BLaER1 (cell line): Measurements from ENCODE around the gene C16orf92.
"Not testable (repeated sequence)": the region's sequence is repeated elsewhere in the genome, so short reads cannot be mapped to it uniquely, and the experiment has no call there.

ENCODE experiments used
- H3K27ac ChIP-seq: shearing (Covaris generic); formaldehyde crosslinking; 2 replicates; pipeline ENCODE4 v1.8.1; 2022
- H3K27me3 ChIP-seq: shearing (Covaris generic); formaldehyde crosslinking; 2 replicates; pipeline ENCODE4 v1.8.1; 2022
- H3K36me3 ChIP-seq: shearing (Covaris generic); formaldehyde crosslinking; 2 replicates; pipeline ENCODE4 v1.8.1; 2022
- H3K4me1 ChIP-seq: shearing (Covaris generic); formaldehyde crosslinking; 2 replicates; pipeline ENCODE4 v1.8.1; 2022
- H3K4me2 ChIP-seq: shearing (Covaris generic); formaldehyde crosslinking; 2 replicates; pipeline ENCODE4 v1.8.1; 2022
- H3K4me3 ChIP-seq: shearing (Covaris generic); formaldehyde crosslinking; 2 replicates; pipeline ENCODE4 v1.8.1; 2022
- H3K9ac ChIP-seq: shearing (Covaris generic); formaldehyde crosslinking; 2 replicates; pipeline ENCODE4 v1.8.1; 2022
- H3K9me3 ChIP-seq: shearing (Covaris generic); formaldehyde crosslinking; 2 replicates; pipeline ENCODE4 v1.8.1; 2022
- H4K20me1 ChIP-seq: shearing (Covaris generic); formaldehyde crosslinking; 2 replicates; pipeline ENCODE4 v1.8.1; 2022
- Cebpa-rat ChIP-seq: shearing (Covaris generic); IDR thresholded peaks from 2 replicates; pipeline ENCODE4 v1.8.1; 2022

The C16orf92 gene

DNA sequence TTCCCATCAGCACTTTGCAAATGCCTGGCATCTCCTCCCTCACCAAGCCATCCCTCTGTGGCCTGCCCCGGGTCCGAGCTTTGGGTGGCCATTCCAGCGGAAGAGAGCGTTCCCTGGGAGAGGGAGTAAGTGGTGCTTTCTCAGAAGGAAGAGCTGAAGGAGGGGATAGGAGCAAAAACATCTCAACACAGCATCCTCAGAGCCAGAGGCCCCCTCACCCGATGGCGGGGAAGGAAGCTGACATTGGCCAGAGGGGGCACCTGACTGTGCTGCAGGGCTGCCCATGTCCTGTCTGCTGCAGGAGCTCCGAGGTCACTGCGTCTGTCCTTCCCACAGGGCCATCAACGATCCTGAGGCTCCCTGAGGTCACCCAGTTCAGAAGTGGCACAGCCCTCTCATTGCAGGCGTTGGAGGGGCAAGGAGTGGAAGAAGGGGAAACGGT, 8.5 kb downstream of the C16orf92 start:
- Histone ChIP-seq H3K4me1 (peaks cover 26% of the 10 kb centered on the region), H3K4me2 (peak overlapping the region; percentile 55), H3K4me3 (no peak overlapping the region)

DNA sequence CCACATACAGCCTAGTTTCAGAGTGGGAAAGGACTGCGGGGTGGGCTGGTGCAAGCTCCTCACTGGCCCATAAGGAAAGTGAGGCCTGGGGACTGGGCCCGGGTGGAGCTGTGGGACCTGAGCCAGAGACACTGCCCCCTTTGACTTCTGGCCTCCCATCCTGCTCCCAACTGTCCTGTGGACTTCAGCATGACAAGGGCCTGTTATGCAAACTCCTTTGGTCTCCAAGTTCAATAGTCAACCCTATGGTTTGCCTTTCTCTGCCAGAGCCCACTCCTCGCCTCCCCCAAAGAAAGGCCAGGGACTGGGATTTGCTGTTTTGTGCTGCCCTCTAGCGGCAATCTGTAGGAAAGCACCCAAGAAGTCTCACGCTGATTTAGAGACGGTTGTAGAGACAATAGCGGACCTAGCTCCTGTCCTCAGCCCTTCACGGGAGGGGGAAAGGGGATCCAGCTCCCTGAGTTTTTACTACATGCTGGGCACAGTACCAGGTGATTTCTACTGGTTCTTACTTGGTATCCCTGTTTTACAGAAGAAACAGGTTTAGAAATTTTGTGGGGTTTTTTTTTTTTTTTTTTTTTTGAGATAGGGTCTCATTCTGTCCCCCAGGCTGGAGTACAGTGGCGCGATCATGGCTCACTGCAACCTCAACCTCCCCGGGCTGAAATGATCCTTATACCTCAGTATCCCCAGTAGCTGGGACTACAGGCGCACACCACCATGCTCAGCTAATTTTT, 9.3 kb downstream of the C16orf92 start:
- Histone ChIP-seq H3K4me2 (peak overlapping the region; percentile 55), H3K27me3 (peaks cover 49% of the 10 kb centered on the region), H3K4me1 (peaks cover 26% of the 10 kb centered on the region), H3K4me3 (no peak overlapping the region), H4K20me1 (peaks cover 22% of the 10 kb centered on the region; the same call in 1 of the 2 replicates), H3K36me3 (no peaks in the 10 kb centered on the region), H3K27ac (no peak overlapping the region), H3K9me3 (no peaks in the 10 kb centered on the region), H3K9ac (no peak overlapping the region)
- TF ChIP-seq Cebpa-rat, result no peak

More for the DNA sequence above, 8.5 kb downstream of the C16orf92 start:
- peaks cover 56% of the 10 kb centered on the region for H3K27me3 ChIP-seq
- H3K9ac ChIP-seq, result no peak overlapping the region
- peaks cover 22% of the 10 kb centered on the region; the same call in 1 of the 2 replicates for H4K20me1 ChIP-seq
- no peaks in the 10 kb centered on the region for H3K36me3 ChIP-seq
- no peak for TF ChIP-seq Cebpa-rat
- no peak overlapping the region for H3K27ac ChIP-seq
- no peaks in the 10 kb centered on the region for H3K9me3 ChIP-seq

DNA sequence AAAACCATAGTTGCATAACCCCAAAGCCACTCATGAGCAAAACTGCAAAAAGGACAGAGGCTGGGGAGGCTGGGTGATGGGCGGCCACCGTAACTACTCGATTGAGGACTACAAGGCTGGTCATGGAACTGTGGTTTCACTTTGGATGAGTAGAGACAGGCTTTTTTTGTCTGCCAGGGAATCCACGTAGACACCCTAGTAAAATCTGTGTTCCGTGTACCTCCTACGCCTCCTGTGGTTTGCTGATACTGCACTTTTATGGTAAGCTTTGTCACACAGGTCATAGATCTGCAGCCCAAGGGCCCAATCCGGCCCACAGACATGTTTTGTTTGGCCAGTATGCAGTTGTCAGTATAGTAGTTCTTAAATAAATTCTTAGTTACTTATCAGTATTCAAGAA, 10.3 kb downstream of the C16orf92 start:
- Histone ChIP-seq H3K4me1 (peaks cover 26% of the 10 kb centered on the region), H3K4me2 (peak overlapping the region; percentile 55), H3K9me3 (no peaks in the 10 kb centered on the region), H3K9ac (no peak overlapping the region), H3K27ac (no peak overlapping the region), H3K36me3 (no peaks in the 10 kb centered on the region), H3K27me3 (peaks cover 38% of the 10 kb centered on the region), H4K20me1 (peaks cover 16% of the 10 kb centered on the region; the same call in 1 of the 2 replicates), H3K4me3 (no peak overlapping the region)
- no peak for TF ChIP-seq Cebpa-rat

DNA sequence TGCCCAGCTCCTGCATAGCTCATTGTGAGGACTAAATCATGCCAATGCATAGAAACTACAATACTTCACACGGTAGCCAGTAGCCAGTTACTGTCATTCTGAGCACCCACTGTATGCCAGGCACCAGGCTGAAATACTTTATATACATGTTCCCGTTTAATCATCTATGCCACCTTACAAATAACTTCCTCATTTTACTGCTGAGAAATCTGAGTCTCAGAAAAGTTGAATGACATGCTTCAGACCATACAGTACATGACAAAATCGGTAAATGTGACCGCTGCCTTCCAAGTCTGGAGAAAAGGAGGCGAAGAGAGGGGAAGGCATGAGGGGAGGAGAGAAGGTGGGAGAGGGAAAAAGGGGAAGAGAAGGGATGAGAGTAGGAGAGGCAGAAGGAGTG, 17.2 kb downstream of the C16orf92 start:
- H3K9me3 ChIP-seq, result no peaks in the 10 kb centered on the region
- no peaks in the 10 kb centered on the region for H3K27me3 ChIP-seq
- H4K20me1 ChIP-seq, result no peaks in the 10 kb centered on the region
- no peaks in the 10 kb centered on the region for H3K4me1 ChIP-seq
- no peak overlapping the region for H3K4me3 ChIP-seq
- no peak for TF ChIP-seq Cebpa-rat
- H3K9ac ChIP-seq, result no peak overlapping the region
- no peak overlapping the region for H3K27ac ChIP-seq
- H3K36me3 ChIP-seq, result no peaks in the 10 kb centered on the region
- no peak overlapping the region for H3K4me2 ChIP-seq

DNA sequence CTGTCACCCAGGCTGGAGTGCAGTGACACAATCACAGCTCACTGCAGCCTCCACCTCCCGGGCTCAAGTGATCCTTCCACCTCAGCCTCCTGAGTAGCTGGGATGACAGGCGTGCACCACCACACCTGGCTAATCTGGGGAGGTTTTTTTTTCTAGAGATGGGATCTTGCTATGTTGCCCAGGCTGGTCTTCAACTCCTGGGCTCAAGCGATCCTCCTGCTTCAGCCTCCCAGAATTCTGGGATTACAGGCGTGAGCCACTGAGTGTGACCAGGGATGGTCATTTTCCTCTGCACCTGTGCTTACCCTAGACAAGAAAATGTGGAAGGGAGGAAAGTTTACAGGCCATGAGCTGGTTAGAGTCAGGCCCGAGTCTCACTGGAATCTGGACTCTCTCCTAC, 17.7 kb downstream of the C16orf92 start:
- not testable (repeated sequence) for H3K4me2 ChIP-seq, H3K9me3 ChIP-seq, H3K9ac ChIP-seq, H3K27ac ChIP-seq, H4K20me1 ChIP-seq, H3K4me1 ChIP-seq, H3K36me3 ChIP-seq, H3K27me3 ChIP-seq, H3K4me3 ChIP-seq

DNA sequence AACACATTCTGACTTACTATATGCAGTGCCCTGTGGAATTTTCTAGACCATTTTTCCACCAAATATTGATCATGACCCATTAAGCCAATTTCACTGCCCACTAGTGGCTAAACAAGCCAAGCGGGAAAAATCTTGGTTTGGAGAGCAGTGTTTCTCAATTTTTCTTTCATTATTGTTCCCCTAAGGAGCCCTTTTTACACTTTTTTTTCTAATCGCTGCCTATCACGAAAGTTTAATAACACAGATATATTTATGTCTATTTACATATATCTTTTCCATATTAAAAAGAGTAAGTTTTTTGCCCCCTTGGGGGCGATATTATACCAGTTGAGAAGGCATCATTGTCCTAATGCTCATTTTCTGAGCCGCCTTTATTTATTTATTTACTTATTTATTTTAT, 18.8 kb downstream of the C16orf92 start:
- no peak overlapping the region for H3K27ac ChIP-seq
- no peaks in the 10 kb centered on the region for H3K4me1 ChIP-seq
- H4K20me1 ChIP-seq, result no peaks in the 10 kb centered on the region
- H3K27me3 ChIP-seq, result no peaks in the 10 kb centered on the region
- H3K4me3 ChIP-seq, result no peak overlapping the region
- H3K4me2 ChIP-seq, result no peak overlapping the region
- H3K9ac ChIP-seq, result no peak overlapping the region
- no peaks in the 10 kb centered on the region for H3K9me3 ChIP-seq
- H3K36me3 ChIP-seq, result no peaks in the 10 kb centered on the region
- no peak for TF ChIP-seq Cebpa-rat

DNA sequence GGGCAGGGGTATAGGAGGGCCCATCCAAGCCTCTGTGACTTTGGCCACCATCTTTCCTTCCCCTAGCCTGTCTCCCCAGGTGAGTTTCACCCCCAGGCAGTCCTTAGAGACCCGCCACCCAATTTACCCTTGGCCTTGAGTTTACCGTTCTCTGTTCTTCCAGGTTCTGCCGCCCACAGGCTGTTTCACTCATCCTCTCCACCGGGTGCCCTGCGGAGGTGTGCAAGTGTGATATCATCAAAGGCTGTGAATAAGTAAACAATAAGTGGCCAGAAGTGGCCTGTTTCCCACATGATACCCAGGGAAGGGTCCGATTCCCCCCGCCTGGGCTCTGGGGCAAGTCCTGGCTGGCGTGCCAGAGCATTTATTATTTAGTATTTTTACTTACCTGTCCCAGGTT, 23.2 kb downstream of the C16orf92 start:
- Histone ChIP-seq H3K9me3 (no peaks in the 10 kb centered on the region), H3K4me1 (peaks cover 6% of the 10 kb centered on the region; the same call in 1 of the 2 replicates), H3K36me3 (no peaks in the 10 kb centered on the region), H3K9ac (no peak overlapping the region), H3K27ac (no peak overlapping the region), H3K27me3 (no peaks in the 10 kb centered on the region), H4K20me1 (no peaks in the 10 kb centered on the region), H3K4me3 (no peak overlapping the region), H3K4me2 (no peak overlapping the region)
- TF ChIP-seq Cebpa-rat, result no peak

DNA sequence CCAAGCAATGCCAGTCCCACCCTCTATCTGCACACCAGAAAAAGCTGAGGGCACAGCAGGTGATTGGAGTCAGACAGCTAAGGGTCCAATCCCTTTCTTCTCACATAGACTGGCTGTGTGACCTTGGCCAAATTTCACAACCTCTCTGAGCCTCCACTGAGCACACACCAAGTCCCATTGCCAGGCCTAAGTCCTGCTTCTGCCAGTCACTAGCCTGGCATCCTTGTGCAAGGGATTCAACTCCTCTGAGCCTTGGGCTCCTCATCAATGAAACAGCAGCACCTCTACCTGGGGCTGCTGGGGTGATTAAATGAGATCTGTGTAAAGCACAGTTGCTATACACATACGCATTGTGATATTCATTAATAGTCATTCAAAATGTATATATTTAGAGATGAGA, 23.6 kb downstream of the C16orf92 start:
- Histone ChIP-seq H3K27ac (no peak overlapping the region), H4K20me1 (no peaks in the 10 kb centered on the region), H3K9me3 (no peaks in the 10 kb centered on the region), H3K36me3 (no peaks in the 10 kb centered on the region), H3K4me3 (no peak overlapping the region), H3K27me3 (no peaks in the 10 kb centered on the region), H3K9ac (no peak overlapping the region), H3K4me1 (peaks cover 8% of the 10 kb centered on the region), H3K4me2 (no peak overlapping the region)
- no peak for TF ChIP-seq Cebpa-rat

DNA sequence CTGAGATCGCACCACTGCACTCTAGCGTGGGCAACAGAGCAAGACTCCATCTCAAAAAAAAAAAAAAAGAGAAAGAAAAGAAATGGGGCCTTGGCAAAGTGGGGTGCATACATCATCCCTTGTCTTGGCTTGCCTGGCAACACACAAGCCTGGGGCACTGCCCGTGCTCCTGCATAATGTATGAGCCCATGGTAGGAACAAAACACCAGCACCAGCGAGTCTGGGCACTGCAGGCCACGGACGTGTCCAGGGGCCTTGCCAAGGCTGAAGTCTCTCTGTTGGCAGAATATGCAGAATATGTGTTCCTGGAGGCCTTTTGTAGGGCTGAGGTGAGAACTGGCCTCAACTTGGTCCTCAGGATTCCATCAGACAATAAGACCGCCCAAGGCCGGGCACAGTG, 26.9 kb downstream of the C16orf92 start:
- no peak for TF ChIP-seq Cebpa-rat
- H3K4me2 ChIP-seq, result no peak overlapping the region
- no peak overlapping the region for H3K9ac ChIP-seq
- peaks cover 35% of the 10 kb centered on the region for H3K4me1 ChIP-seq
- no peak overlapping the region for H3K27ac ChIP-seq
- no peaks in the 10 kb centered on the region for H3K36me3 ChIP-seq
- no peak overlapping the region for H3K4me3 ChIP-seq
- H4K20me1 ChIP-seq, result no peaks in the 10 kb centered on the region
- no peaks in the 10 kb centered on the region for H3K9me3 ChIP-seq
- H3K27me3 ChIP-seq, result no peaks in the 10 kb centered on the region

DNA sequence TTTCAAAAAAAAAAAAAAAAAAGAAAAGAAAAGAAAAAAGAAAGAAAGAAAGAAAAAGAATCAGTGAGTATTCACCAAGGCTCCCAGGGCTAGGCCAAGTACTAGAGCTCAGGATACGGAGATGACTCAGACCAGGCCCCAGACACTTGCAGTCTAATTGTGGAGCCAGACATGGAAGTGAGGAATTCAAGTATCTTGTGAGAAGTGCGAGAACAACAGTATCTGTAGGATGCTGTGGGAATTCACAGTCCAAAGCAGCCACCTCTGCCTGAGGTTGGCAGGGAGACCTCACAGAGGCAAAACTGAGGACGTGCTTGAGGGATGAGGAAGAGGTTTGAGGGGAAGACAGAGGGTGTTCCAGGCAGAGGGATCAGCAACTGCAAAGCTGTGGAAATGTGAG, 28.5 kb downstream of the C16orf92 start:
- no peaks in the 10 kb centered on the region for H4K20me1 ChIP-seq
- no peak for TF ChIP-seq Cebpa-rat
- H3K27me3 ChIP-seq, result no peaks in the 10 kb centered on the region
- H3K4me1 ChIP-seq, result peaks cover 40% of the 10 kb centered on the region
- H3K36me3 ChIP-seq, result no peaks in the 10 kb centered on the region; the same call in 1 of the 2 replicates
- H3K4me2 ChIP-seq, result peak overlapping the region; percentile 99
- H3K9ac ChIP-seq, result peak overlapping the region; percentile 82; the same call in 1 of the 2 replicates
- peak overlapping the region; percentile 80; the same call in 1 of the 2 replicates for H3K27ac ChIP-seq
- H3K9me3 ChIP-seq, result no peaks in the 10 kb centered on the region
- 0 out of 2 replicates have a peak overlapping the region, but pooled peaks have one; percentile 89 for H3K4me3 ChIP-seq
